NB4 (cell line): ENCODE data around the gene SERPINI1.

Experiments
- DNase-seq: peaks from one replicate; pipeline ENCODE4 v3.0.0; 2010; ENCODE audit warnings: low read depth
- H3K4me3 ChIP-seq: one replicate; pipeline ENCODE4 v1.5.1; 2011; ENCODE audit warnings: mild to moderate bottlenecking, low read depth, low read length, moderate library complexity
- MYC ChIP-seq: IDR thresholded peaks from 2 replicates; pipeline ENCODE4 v1.6.1; 2011; ENCODE audit warnings: low read depth, low read length
- POLR2A ChIP-seq: IDR thresholded peaks from 2 replicates; pipeline ENCODE4 v1.6.1; 2011; ENCODE audit warnings: mild to moderate bottlenecking; ENCODE audit not compliant: insufficient read length; ENCODE audit errors: extremely low read depth
- TF ChIP-seq, protein P1 (sequence below): IDR thresholded peaks from one replicate; pipeline ENCODE4 v1.5.1; 2012; ENCODE audit warnings: low read depth, low read length
- TF ChIP-seq, protein P2 (sequence below): IDR thresholded peaks from 2 replicates; pipeline ENCODE4 v1.6.1; 2011; ENCODE audit warnings: low read depth, low read length

SERPINI1 gene

DNA sequence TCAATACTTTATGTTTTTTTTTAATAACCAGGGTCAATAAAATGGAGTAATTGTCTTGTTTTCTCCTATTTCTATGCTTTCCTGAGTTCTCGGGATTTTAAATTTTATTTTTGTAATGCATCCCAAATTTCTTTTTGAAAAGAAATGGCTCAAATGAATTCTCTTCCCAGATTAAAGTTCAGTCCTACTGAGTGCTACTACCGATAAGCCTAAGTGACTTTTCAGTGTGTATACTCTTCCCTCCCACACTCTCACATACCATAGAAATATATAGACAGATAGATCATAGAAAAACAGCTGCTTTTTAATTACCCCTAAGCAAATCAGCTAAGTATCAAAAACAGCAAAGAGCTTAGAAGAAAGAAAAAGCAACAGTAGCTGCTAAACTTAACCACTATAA, 1.5 kb downstream of the SERPINI1 start:
- H3K4me3 ChIP-seq: no peak overlapping the region
- TF ChIP-seq MYC: no peak
- TF ChIP-seq, protein P1, sequence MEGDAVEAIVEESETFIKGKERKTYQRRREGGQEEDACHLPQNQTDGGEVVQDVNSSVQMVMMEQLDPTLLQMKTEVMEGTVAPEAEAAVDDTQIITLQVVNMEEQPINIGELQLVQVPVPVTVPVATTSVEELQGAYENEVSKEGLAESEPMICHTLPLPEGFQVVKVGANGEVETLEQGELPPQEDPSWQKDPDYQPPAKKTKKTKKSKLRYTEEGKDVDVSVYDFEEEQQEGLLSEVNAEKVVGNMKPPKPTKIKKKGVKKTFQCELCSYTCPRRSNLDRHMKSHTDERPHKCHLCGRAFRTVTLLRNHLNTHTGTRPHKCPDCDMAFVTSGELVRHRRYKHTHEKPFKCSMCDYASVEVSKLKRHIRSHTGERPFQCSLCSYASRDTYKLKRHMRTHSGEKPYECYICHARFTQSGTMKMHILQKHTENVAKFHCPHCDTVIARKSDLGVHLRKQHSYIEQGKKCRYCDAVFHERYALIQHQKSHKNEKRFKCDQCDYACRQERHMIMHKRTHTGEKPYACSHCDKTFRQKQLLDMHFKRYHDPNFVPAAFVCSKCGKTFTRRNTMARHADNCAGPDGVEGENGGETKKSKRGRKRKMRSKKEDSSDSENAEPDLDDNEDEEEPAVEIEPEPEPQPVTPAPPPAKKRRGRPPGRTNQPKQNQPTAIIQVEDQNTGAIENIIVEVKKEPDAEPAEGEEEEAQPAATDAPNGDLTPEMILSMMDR: no peak
- TF ChIP-seq POLR2A: no peak
- TF ChIP-seq, protein P2, sequence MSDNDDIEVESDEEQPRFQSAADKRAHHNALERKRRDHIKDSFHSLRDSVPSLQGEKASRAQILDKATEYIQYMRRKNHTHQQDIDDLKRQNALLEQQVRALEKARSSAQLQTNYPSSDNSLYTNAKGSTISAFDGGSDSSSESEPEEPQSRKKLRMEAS: no peak
- no peak for DNase-seq

DNA sequence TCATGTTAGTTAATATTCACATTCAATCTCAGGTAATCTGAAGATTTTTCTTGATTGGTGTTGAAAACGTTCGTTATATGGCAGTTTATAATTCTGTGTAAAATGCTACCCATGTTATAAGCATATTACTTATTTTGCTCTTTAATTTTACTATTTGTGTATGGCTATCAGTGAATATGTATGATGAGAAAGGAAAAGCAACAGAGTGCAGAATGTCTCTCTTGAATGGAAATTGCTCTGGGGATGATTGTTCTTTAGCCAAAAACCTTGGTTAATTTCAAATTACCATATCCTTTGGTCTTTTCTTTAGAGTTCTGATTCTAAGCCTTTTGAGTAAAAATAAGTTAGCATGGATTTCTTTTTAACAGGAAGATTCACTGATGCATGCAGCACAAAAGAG, 2.5 kb downstream of the SERPINI1 start:
- no peak for TF ChIP-seq MYC
- TF ChIP-seq, protein P2: no peak
- no peak for TF ChIP-seq POLR2A
- TF ChIP-seq, protein P1: no peak
- H3K4me3 ChIP-seq: no peak overlapping the region
- DNase-seq: no peak

DNA sequence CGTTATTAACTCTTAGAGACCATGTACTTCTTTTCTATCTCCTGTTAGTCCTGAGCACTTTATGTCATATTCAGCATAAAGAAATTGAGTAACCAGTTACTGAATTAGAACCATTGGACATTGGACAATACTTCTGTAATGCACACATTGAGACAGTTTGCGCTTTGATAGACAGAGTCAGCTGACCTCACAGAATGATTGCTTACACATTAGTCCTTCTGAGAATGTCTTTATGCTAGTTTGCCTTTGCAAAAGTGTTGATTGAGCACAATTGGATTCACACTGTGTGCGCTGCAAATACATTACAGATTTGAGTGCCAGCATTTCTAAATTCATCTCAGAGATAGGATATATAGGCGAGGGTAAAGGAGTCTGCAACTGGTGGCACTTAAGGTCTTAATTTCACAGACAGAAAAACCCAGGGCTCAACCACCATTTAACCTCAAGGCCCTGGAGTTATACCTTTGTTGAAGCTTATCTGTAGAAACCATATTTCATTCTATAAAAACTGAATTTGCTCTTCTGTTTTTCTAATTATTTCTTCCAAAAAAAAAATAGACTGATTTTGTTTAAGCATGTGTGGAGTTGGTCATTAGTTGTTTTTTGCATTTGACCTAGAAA, 3.8 kb downstream of the SERPINI1 start:
- DNase-seq: no peak
- H3K4me3 ChIP-seq: no peak overlapping the region
- no peak for TF ChIP-seq MYC
- TF ChIP-seq, protein P2: no peak
- no peak for TF ChIP-seq POLR2A
- TF ChIP-seq, protein P1: no peak

DNA sequence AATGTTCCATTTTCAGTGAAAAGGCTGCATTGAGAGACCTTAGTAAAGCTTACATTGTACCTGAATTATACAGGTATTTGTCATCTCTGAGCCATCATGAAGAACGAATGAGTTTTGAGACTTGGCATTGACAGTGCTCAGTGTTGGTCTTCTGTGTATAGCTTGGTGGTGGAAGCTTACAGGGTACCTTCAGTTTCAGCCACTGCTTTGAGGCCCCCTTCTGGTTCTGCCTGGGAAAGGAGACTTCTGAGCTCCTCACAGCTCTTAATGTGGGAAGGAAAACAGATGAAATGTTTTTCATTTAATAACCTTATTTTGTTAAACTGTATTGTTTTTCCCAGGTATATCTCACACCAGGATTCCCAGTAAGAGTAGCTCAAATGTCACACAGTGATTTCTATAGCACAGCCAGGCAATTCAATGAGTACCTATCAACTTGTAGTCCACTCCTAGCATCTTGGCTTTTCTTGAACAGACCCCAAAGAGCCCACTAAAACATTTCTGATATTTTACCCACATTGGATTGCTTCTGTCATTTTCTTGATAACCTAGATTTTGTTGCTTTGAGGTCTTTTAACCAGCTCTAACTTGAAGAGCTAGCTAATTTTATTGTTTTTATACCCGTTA, 5.6 kb downstream of the SERPINI1 start:
- peak; percentile 54 for DNase-seq
- no peak overlapping the region for H3K4me3 ChIP-seq
- TF ChIP-seq MYC: no peak
- TF ChIP-seq, protein P2: no peak
- TF ChIP-seq, protein P1: peak; percentile 66

DNA sequence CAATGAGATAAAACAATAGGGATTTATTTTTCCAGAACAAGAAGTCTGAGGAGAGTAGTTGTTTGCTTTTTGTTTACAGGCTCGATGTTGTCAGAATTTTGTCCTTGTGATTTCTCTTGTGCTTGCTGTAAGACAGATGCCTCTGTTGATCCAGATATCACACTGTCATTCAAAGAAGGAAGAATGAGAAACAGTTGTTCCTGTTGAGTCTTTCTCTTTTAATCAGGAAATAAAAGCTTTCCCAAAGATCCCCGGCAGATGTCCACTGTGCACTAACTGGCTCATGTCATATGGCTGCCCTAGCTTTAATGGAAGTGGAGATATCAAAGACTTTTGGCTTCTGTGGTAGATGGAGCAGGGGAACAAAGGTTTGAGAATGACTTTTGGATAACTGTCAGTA, 6.8 kb downstream of the SERPINI1 start:
- no peak for DNase-seq
- no peak overlapping the region for H3K4me3 ChIP-seq
- TF ChIP-seq, protein P1: no peak
- TF ChIP-seq, protein P2: no peak
- TF ChIP-seq MYC (no peak), POLR2A (no peak)
